Endothelial cell (in vitro differentiated cells): ENCODE measurements around the gene RGL1. TPM values are rescaled to one million over a fixed set of nuclear protein-coding genes. Genes with fewer than 3 reads are reported as not detected.

Experiments used
- DNase-seq: peaks from one replicate; pipeline ENCODE4 v3.0.0; 2021; ENCODE audit warnings: low spot score
- H3K27ac Mint-ChIP-seq: one replicate; pipeline ENCODE4 v1.8.0; 2021; ENCODE audit warnings: mixed read lengths, inconsistent platforms; ENCODE audit not compliant: unreplicated experiment
- H3K27me3 Mint-ChIP-seq: one replicate; pipeline ENCODE4 v1.8.0; 2021; ENCODE audit warnings: mild to moderate bottlenecking, moderate library complexity, mixed read lengths, inconsistent platforms; ENCODE audit not compliant: unreplicated experiment
- H3K36me3 Mint-ChIP-seq: one replicate; pipeline ENCODE4 v1.8.0; 2021; ENCODE audit warnings: mild to moderate bottlenecking, low read depth, mixed read lengths, inconsistent platforms; ENCODE audit not compliant: unreplicated experiment
- H3K4me1 Mint-ChIP-seq: one replicate; pipeline ENCODE4 v1.8.0; 2021; ENCODE audit warnings: mild to moderate bottlenecking, mixed read lengths, inconsistent platforms; ENCODE audit not compliant: unreplicated experiment
- H3K4me3 Mint-ChIP-seq: one replicate; pipeline ENCODE4 v1.8.0; 2021; ENCODE audit warnings: mild to moderate bottlenecking, mixed read lengths, inconsistent platforms; ENCODE audit not compliant: unreplicated experiment
- H3K9me3 Mint-ChIP-seq: one replicate; pipeline ENCODE4 v1.8.0; 2021; ENCODE audit warnings: mixed read lengths, inconsistent platforms; ENCODE audit not compliant: unreplicated experiment
- CTCF ChIP-seq: fragments of 200-600 bp; sonication (generic); IDR thresholded peaks from one replicate; pipeline ENCODE4 v1.5.0; 2021; ENCODE audit warnings: antibody characterized with exemption; ENCODE audit not compliant: unreplicated experiment
- total RNA-seq: library from RNA; stranded (reverse); fragmentation: NEBNext Ultra II Directional; extraction: Animal tissue kit (Norgen Biotek cat#: 25700); gene quantifications from one replicate; pipeline ENCODE4 v1.2.1, GENCODE V29; 2021; ENCODE audit not compliant: unreplicated experiment

The RGL1 gene
- total RNA-seq, 1 donor from 2014 or later: 60.7 TPM

- Mint-ChIP-seq H3K4me3 (no peak overlapping the region), H3K27ac (no peak overlapping the region), H3K36me3 (no peaks in the 10 kb centered on the region), H3K9me3 (no peaks in the 10 kb centered on the region), H3K4me1 (peaks cover 17% of the 10 kb centered on the region), H3K27me3 (peaks cover 4% of the 10 kb centered on the region)
- no peak for TF ChIP-seq CTCF
- DNase-seq: no peak
Observed at GRCh38 chr1:183968386-183968785, 163.5 kb downstream of the RGL1 start.

DNA sequence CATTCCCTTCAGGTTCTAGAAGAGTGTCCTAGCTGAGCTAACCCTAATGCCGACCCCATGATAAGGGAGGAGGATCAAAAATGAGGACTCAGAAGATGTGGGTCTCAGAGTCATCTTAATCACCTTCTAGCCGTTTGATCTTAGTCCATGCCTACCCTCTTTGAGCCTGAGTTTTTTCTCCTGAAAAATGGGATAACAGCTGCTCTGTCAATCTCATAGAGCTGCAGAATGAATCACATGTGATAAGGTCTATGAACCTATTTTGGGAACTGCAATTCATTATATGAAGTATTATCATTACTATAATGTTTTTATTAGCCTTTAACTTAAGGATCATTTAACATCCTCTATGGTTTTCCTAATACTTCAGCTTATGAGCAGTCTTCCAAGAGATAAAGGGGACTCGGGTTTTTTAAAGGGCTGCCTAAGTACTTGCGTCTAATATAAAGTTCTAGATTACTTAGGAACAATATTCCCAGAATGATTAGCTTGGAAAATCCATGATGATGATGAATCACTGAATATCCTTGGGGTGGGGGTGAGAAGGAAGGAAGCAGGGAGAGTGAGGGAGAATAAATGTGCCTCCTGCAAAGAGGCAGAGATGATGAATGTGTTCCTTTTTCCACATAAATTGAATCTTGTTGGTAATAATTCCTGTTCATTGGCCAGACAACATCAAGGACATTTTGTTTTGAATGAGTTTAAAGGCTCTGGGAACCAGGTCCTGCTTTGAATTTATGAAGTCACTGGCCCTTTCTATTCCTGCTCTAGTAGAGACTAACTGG lies 165.8 kb downstream of the RGL1 start:
- TF ChIP-seq CTCF: no peak
- no peak overlapping the region for H3K27ac Mint-ChIP-seq
- H3K9me3 Mint-ChIP-seq: no peaks in the 10 kb centered on the region
- no peak overlapping the region for H3K4me3 Mint-ChIP-seq
- DNase-seq: no peak
- peaks cover 17% of the 10 kb centered on the region for H3K4me1 Mint-ChIP-seq
- no peaks in the 10 kb centered on the region for H3K36me3 Mint-ChIP-seq
- peaks cover 4% of the 10 kb centered on the region for H3K27me3 Mint-ChIP-seq

- no peaks in the 10 kb centered on the region for H3K27me3 Mint-ChIP-seq
- H3K4me3 Mint-ChIP-seq: no peak overlapping the region
- H3K27ac Mint-ChIP-seq: no peak overlapping the region
- no peaks in the 10 kb centered on the region for H3K4me1 Mint-ChIP-seq
- no peak for TF ChIP-seq CTCF
- no peaks in the 10 kb centered on the region for H3K9me3 Mint-ChIP-seq
- no peak for DNase-seq
- no peaks in the 10 kb centered on the region for H3K36me3 Mint-ChIP-seq
Observed at GRCh38 chr1:183975651-183976050, 170.7 kb downstream of the RGL1 start.

DNA sequence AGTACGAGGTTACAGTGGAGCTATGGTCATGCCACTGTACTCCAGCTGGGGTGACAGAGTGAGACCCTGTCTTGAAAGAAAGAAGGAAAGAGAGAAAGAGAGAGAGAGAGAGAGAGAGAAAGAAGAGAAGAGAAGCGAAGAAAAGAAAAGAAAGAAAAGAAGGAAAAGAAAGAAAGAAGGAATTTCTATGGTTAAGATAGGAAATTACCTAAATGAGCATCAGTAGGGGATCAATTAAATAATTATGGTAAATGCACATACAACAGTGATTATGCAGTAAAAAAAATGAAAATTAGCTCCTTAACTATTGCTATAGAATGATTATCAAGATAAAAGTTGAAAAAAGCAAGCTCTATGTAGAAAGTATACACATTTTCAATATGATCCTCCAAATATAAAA lies 172.8 kb downstream of the RGL1 start:
- no peak overlapping the region for H3K4me3 Mint-ChIP-seq
- no peak overlapping the region for H3K27ac Mint-ChIP-seq
- H3K9me3 Mint-ChIP-seq: no peaks in the 10 kb centered on the region
- TF ChIP-seq CTCF: no peak
- peaks cover 3% of the 10 kb centered on the region for H3K4me1 Mint-ChIP-seq
- H3K27me3 Mint-ChIP-seq: no peaks in the 10 kb centered on the region
- no peaks in the 10 kb centered on the region for H3K36me3 Mint-ChIP-seq
- no peak for DNase-seq

Other genes with a start within 250 kb of the RGL1 start
- gene NCF2, start 214.7 kb upstream of the RGL1 start, total RNA-seq: 0.67 TPM
- gene ARPC5, start 169.3 kb upstream of the RGL1 start, total RNA-seq: 142 TPM
- gene APOBEC4, start 151.8 kb upstream of the RGL1 start, total RNA-seq: not detected
- gene COLGALT2, start 232.6 kb downstream of the RGL1 start, total RNA-seq: 0.72 TPM
- gene TSEN15, start 246.6 kb downstream of the RGL1 start, total RNA-seq: 19.6 TPM